ENCODE results near the gene TMEM234.

DNA sequence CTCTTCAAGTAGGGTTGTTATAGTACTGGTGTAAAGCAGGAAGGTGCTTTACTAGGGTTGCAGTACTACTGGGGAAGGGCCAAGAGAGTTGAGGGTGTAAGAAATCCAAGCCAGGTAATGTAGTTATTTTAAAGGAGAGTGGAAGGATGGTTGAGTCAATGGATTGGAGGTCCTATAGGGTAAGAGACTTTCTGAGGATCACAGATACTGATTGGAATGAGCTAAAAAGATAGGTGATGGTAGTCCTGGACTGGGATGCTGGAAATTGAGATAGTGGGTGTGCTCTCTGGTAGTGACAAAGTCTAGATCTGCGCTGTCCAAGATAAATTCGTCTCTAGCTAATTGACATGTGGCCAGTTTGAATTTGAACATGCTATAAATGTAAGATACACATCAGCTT lies 35.7 kb downstream of the TMEM234 start:
- TF ChIP-seq, protein P1, sequence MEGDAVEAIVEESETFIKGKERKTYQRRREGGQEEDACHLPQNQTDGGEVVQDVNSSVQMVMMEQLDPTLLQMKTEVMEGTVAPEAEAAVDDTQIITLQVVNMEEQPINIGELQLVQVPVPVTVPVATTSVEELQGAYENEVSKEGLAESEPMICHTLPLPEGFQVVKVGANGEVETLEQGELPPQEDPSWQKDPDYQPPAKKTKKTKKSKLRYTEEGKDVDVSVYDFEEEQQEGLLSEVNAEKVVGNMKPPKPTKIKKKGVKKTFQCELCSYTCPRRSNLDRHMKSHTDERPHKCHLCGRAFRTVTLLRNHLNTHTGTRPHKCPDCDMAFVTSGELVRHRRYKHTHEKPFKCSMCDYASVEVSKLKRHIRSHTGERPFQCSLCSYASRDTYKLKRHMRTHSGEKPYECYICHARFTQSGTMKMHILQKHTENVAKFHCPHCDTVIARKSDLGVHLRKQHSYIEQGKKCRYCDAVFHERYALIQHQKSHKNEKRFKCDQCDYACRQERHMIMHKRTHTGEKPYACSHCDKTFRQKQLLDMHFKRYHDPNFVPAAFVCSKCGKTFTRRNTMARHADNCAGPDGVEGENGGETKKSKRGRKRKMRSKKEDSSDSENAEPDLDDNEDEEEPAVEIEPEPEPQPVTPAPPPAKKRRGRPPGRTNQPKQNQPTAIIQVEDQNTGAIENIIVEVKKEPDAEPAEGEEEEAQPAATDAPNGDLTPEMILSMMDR (IDR thresholded peaks at IDR 0.05; ENCODE audit: insufficient read depth, low read length, poor library complexity, severe bottlenecking), result no peak
- no peak for TF ChIP-seq EZH2phosphoT487 (conservative IDR thresholded peaks at IDR 0.05; ENCODE audit: low read length)

Measured in SU-DHL-6 (cell line).